ENCODE data around the gene NCK2.

Gene NCK2

GRCh38 chr2:105749583-105750400, 5.1 kb downstream of the NCK2 start:
- DNase-seq (ENCODE audit: extremely low read depth, low read depth): no peak
- TF ChIP-seq CTCF (IDR thresholded peaks at IDR 0.05; ENCODE audit: low read depth, low read length): no peak

- no peak for TF ChIP-seq CTCF (IDR thresholded peaks at IDR 0.05; ENCODE audit: low read depth, low read length)
- no peak for DNase-seq (ENCODE audit: extremely low read depth, low read depth)
These were observed 6.0 kb downstream of the NCK2 start for GRCh38 chr2:105750735-105751134.

- no peak for TF ChIP-seq CTCF (IDR thresholded peaks at IDR 0.05; ENCODE audit: low read depth, low read length)
These were observed 6.6 kb downstream of the NCK2 start for GRCh38 chr2:105751272-105751671.

GRCh38 chr2:105752691-105753358, 8.1 kb downstream of the NCK2 start:
- DNase-seq (ENCODE audit: extremely low read depth, low read depth): no peak
- no peak for TF ChIP-seq CTCF (IDR thresholded peaks at IDR 0.05; ENCODE audit: low read depth, low read length)

More at GRCh38 chr2:105751272-105751671, 6.6 kb downstream of the NCK2 start:
- DNase-seq (ENCODE audit: extremely low read depth, low read depth): no peak

GRCh38 chr2:105753380-105753779, 8.7 kb downstream of the NCK2 start:
- no peak for TF ChIP-seq CTCF (IDR thresholded peaks at IDR 0.05; ENCODE audit: low read depth, low read length)
- DNase-seq (ENCODE audit: extremely low read depth, low read depth): no peak

- no peak for DNase-seq (ENCODE audit: extremely low read depth, low read depth)
- no peak for TF ChIP-seq CTCF (IDR thresholded peaks at IDR 0.05; ENCODE audit: low read depth, low read length)
These were observed 9.3 kb downstream of the NCK2 start for GRCh38 chr2:105754011-105754410.

- no peak for DNase-seq (ENCODE audit: extremely low read depth, low read depth)
- no peak for TF ChIP-seq CTCF (IDR thresholded peaks at IDR 0.05; ENCODE audit: low read depth, low read length)
These were observed 10.3 kb downstream of the NCK2 start for GRCh38 chr2:105754994-105755393.

Data from AG09319 (cell line).